A673 (cell line): ENCODE measurements around the gene RAB27B.

ENCODE experiments used
- CTCF ChIP-seq: fragments of 300-800, 200-600 bp; sonication (generic); conservative IDR thresholded peaks from 2 replicates; pipeline ENCODE4 v1.5.1; 2017; ENCODE audit warnings: low read depth, mild to moderate bottlenecking, antibody characterized with exemption, low read length, moderate library complexity, mixed read lengths
- EZH2 ChIP-seq: fragments of 200-600 bp; sonication (generic); IDR thresholded peaks from 2 replicates; pipeline ENCODE4 v1.6.1; 2017; ENCODE audit warnings: borderline replicate concordance, low read depth, mild to moderate bottlenecking, mixed read lengths, antibody characterized with exemption, low read length; ENCODE audit not compliant: poor library complexity, severe bottlenecking

GRCh38 chr18:54860941-54861340, 32.7 kb downstream of the RAB27B start:
- TF ChIP-seq CTCF (no peak), EZH2 (no peak)
